ENCODE measurements around the gene PRSS53.

PRSS53 gene

GRCh38 chr16:31113121-31114120, 24.7 kb upstream of the PRSS53 start:
- Histone ChIP-seq H3K4me2 (ENCODE audit: low read length) (no peak overlapping the region), H3K9me3 (ENCODE audit: control insufficient read depth, low read length) (no peaks in the 10 kb centered on the region), H3K4me3 (ENCODE audit: low read depth, low read length) (no peak overlapping the region), H3K36me3 (ENCODE audit: control insufficient read depth, insufficient read depth, low read length) (no peaks in the 10 kb centered on the region), H3K79me2 (peaks cover 7% of the 10 kb centered on the region), H3K9ac (no peak overlapping the region), H2AFZ (no peak overlapping the region), H3K4me1 (no peaks in the 10 kb centered on the region), H3K27ac (peak overlapping the region; percentile 42), H3K27me3 (ENCODE audit: control insufficient read depth, insufficient read depth, low read length) (no peaks in the 10 kb centered on the region)
- TF ChIP-seq, protein P1, sequence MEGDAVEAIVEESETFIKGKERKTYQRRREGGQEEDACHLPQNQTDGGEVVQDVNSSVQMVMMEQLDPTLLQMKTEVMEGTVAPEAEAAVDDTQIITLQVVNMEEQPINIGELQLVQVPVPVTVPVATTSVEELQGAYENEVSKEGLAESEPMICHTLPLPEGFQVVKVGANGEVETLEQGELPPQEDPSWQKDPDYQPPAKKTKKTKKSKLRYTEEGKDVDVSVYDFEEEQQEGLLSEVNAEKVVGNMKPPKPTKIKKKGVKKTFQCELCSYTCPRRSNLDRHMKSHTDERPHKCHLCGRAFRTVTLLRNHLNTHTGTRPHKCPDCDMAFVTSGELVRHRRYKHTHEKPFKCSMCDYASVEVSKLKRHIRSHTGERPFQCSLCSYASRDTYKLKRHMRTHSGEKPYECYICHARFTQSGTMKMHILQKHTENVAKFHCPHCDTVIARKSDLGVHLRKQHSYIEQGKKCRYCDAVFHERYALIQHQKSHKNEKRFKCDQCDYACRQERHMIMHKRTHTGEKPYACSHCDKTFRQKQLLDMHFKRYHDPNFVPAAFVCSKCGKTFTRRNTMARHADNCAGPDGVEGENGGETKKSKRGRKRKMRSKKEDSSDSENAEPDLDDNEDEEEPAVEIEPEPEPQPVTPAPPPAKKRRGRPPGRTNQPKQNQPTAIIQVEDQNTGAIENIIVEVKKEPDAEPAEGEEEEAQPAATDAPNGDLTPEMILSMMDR (IDR thresholded peaks at IDR 0.05), result no peak

GRCh38 chr16:31112711-31113110, 24.0 kb upstream of the PRSS53 start:
- no peaks in the 10 kb centered on the region for H3K36me3 ChIP-seq (ENCODE audit: control insufficient read depth, insufficient read depth, low read length)
- H3K4me3 ChIP-seq (ENCODE audit: low read depth, low read length), result no peak overlapping the region
- no peaks in the 10 kb centered on the region for H3K9me3 ChIP-seq (ENCODE audit: control insufficient read depth, low read length)
- H3K27ac ChIP-seq, result no peak overlapping the region
- TF ChIP-seq, protein P1 (IDR thresholded peaks at IDR 0.05), result no peak
- H3K4me1 ChIP-seq, result no peaks in the 10 kb centered on the region
- no peaks in the 10 kb centered on the region for H3K27me3 ChIP-seq (ENCODE audit: control insufficient read depth, insufficient read depth, low read length)
- H3K9ac ChIP-seq, result no peak overlapping the region
- no peak overlapping the region for H3K4me2 ChIP-seq (ENCODE audit: low read length)
- H3K79me2 ChIP-seq, result peaks cover 3% of the 10 kb centered on the region
- H2AFZ ChIP-seq, result no peak overlapping the region

- H3K9me3 ChIP-seq (ENCODE audit: control insufficient read depth, low read length), result no peaks in the 10 kb centered on the region
- TF ChIP-seq, protein P1 (IDR thresholded peaks at IDR 0.05), result no peak
- H3K27ac ChIP-seq, result no peak overlapping the region
- no peak overlapping the region for H3K9ac ChIP-seq
- no peak overlapping the region for H3K4me3 ChIP-seq (ENCODE audit: low read depth, low read length)
- no peaks in the 10 kb centered on the region for H3K36me3 ChIP-seq (ENCODE audit: control insufficient read depth, insufficient read depth, low read length)
- H3K79me2 ChIP-seq, result peaks cover 3% of the 10 kb centered on the region
- no peaks in the 10 kb centered on the region for H3K4me1 ChIP-seq
- no peaks in the 10 kb centered on the region for H3K27me3 ChIP-seq (ENCODE audit: control insufficient read depth, insufficient read depth, low read length)
- H2AFZ ChIP-seq, result no peak overlapping the region
- H3K4me2 ChIP-seq (ENCODE audit: low read length), result no peak overlapping the region
These were observed 23.2 kb upstream of the PRSS53 start for GRCh38 chr16:31111881-31112466.

GRCh38 chr16:31110106-31111034, 21.6 kb upstream of the PRSS53 start:
- no peak overlapping the region for H3K27ac ChIP-seq
- TF ChIP-seq, protein P1 (IDR thresholded peaks at IDR 0.05), result no peak

More at GRCh38 chr16:31110106-31111034, 21.6 kb upstream of the PRSS53 start:
- Histone ChIP-seq H3K27me3 (ENCODE audit: control insufficient read depth, insufficient read depth, low read length) (no peaks in the 10 kb centered on the region), H3K36me3 (ENCODE audit: control insufficient read depth, insufficient read depth, low read length) (no peaks in the 10 kb centered on the region), H2AFZ (no peak overlapping the region), H3K9ac (no peak overlapping the region), H3K4me2 (ENCODE audit: low read length) (no peak overlapping the region), H3K4me3 (ENCODE audit: low read depth, low read length) (no peak overlapping the region), H3K79me2 (peaks cover 3% of the 10 kb centered on the region), H3K4me1 (peaks cover 3% of the 10 kb centered on the region), H3K9me3 (ENCODE audit: control insufficient read depth, low read length) (no peaks in the 10 kb centered on the region)

Data from parathyroid adenoma (tissue), 2 donors.